Activated CD4-positive, alpha-beta T cell treated with anti-CD3 and anti-CD28 coated beads for 36 hours (primary cell): Measurements from ENCODE around the gene CRADD. TPM values are rescaled to one million over a fixed set of nuclear protein-coding genes. Genes with fewer than 3 reads are reported as not detected.

Experiments used
- ATAC-seq: fragments of 200-7000 bp; cut with Tn5 transposase; one replicate; pipeline ENCODE4 v1.10.0; 2021; ENCODE audit warnings: mild to moderate bottlenecking, moderate library complexity
- CTCF ChIA-PET: fragments of 350-600 bp; sonication (Branson Sonifier 250); formaldehyde crosslinking; loops from one replicate; lab custom pipeline; 2021; ENCODE audit warnings: antibody characterized with exemption; lab: Charles Lee
- POLR2A ChIA-PET: fragments of 350-600 bp; sonication (Branson Sonifier 250); formaldehyde crosslinking; loops from one replicate; lab custom pipeline; 2021; ENCODE audit warnings: antibody characterized with exemption, inconsistent platforms; lab: Charles Lee
- DNase-seq: peaks from one replicate; pipeline ENCODE4 v3.0.0-alpha.2; 2020
- H3K27ac Mint-ChIP-seq: one replicate; pipeline ENCODE4 v1.8.0; 2021; ENCODE audit warnings: mixed read lengths
- H3K27me3 Mint-ChIP-seq: one replicate; pipeline ENCODE4 v1.8.0; 2021; ENCODE audit warnings: mixed read lengths
- H3K36me3 Mint-ChIP-seq: one replicate; pipeline ENCODE4 v1.8.0; 2021; ENCODE audit warnings: low read depth, mixed read lengths
- H3K4me1 Mint-ChIP-seq: one replicate; pipeline ENCODE4 v1.8.0; 2021; ENCODE audit warnings: mixed read lengths
- H3K4me3 Mint-ChIP-seq: one replicate; pipeline ENCODE4 v1.8.0; 2021; ENCODE audit warnings: mild to moderate bottlenecking, moderate library complexity, mixed read lengths
- H3K9me3 Mint-ChIP-seq: one replicate; pipeline ENCODE4 v1.8.0; 2021; ENCODE audit warnings: low read depth, mixed read lengths
- intact Hi-C, 2 experiments: fragments of 100-400 bp; cut with DNase I in 1 of 2; cut with micrococcal nuclease in 1 of 2; formaldehyde crosslinking; loops; one replicate each; pipeline versions ENCODE4 v1.14.2 to v1.15.1; 2022 to 2024; cut with DNase I, micrococcal nuclease
- total RNA-seq, 2 experiments: library from RNA; stranded (reverse); gene quantifications; one replicate each; pipeline ENCODE4 v1.2.3, GENCODE V29; 2021

The CRADD gene
- total RNA-seq, 2 experiments from 2014 or later: 5.7 to 7.8 TPM

DNA sequence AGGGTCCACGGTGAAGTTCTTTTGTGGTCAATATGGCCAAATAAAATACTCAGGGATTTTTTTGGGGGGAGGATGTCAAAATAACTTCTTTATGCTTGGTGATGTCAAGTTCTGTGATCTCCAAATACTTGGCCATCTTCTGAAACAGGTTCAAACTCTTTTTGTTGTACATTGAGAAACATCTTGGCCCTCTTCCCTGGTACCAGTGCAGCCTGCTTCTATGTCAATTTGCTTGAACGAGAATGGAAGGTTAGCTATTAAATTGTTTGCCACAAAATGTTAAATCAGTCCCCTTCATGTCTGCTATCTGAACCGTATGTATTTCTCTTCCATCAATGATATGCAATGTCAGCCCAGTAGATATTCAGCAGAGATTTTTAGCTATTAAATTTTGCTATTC is 6.1 kb upstream of the CRADD start:
- H3K9me3 Mint-ChIP-seq: peaks cover 9% of the 10 kb centered on the region
- POLR2A ChIA-PET: no interaction called here
- H3K27ac Mint-ChIP-seq: no peak overlapping the region
- no peak overlapping the region for H3K4me3 Mint-ChIP-seq
- DNase-seq (no peak), ATAC-seq (no peak)
- intact Hi-C loops: no loop called here
- peaks cover 10% of the 10 kb centered on the region for H3K4me1 Mint-ChIP-seq
- CTCF ChIA-PET: interaction anchor here (0.7 kb wide), 1 partner anchor 548 kb away, joined by 4 read pairs; no protein-coding TSS in a partner anchor
- H3K27me3 Mint-ChIP-seq: peaks cover 8% of the 10 kb centered on the region
- H3K36me3 Mint-ChIP-seq: no peaks in the 10 kb centered on the region

DNA sequence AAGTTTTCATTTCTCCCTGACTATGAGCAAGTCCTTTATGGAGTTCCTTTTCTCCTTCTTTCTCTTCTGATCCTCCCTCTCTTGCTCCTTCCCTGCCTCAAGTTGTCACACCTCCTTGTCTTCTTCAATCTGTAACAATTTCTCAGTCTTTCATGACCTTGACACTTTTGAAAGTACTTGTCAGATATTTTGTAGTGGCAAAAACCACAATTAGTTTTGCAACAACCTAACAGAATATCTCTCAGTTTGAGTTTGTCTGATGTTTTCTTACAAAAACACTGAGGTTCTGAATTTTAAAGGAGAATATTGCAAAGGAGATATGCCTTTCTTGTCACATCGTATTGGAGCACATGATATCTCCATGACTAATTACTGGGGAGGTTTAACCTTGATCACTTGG is 4.1 kb upstream of the CRADD start:
- POLR2A ChIA-PET: no interaction called here

DNA sequence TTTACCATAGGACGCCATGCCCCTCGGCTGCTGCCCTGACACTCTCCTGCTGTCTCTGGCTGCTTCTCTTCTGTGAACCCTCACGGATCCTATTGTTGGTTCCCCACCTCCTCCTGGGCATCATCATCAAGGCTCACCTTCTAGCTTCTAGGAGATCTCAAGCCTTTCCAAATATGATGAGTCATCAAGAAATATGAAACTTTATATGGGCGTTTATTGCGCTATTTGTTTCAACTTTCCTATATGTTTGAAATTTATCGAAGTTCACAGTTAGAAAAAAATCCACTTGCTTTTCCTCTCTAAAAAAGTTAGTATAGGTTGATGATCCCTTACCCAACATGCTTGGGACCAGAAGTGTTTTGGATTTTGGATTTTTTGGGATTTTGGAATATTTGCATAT is 2.8 kb upstream of the CRADD start:
- H3K27me3 Mint-ChIP-seq: peaks cover 8% of the 10 kb centered on the region
- intact Hi-C loops: no loop called here
- ChIA-PET POLR2A (no interaction called here), CTCF (no interaction called here)
- peaks cover 4% of the 10 kb centered on the region for H3K9me3 Mint-ChIP-seq
- H3K4me1 Mint-ChIP-seq: peaks cover 24% of the 10 kb centered on the region
- ATAC-seq (no peak), DNase-seq (no peak)
- peaks cover 14% of the 10 kb centered on the region for H3K36me3 Mint-ChIP-seq
- no peak overlapping the region for H3K4me3 Mint-ChIP-seq
- no peak overlapping the region for H3K27ac Mint-ChIP-seq

More for the DNA sequence above, 4.1 kb upstream of the CRADD start:
- H3K4me3 Mint-ChIP-seq: no peak overlapping the region
- H3K9me3 Mint-ChIP-seq: peaks cover 12% of the 10 kb centered on the region
- H3K36me3 Mint-ChIP-seq: peaks cover 6% of the 10 kb centered on the region
- CTCF ChIA-PET: no interaction called here
- DNase-seq (no peak), ATAC-seq (no peak)
- intact Hi-C loops: no loop called here
- peaks cover 8% of the 10 kb centered on the region for H3K27me3 Mint-ChIP-seq
- peaks cover 20% of the 10 kb centered on the region for H3K4me1 Mint-ChIP-seq
- no peak overlapping the region for H3K27ac Mint-ChIP-seq

DNA sequence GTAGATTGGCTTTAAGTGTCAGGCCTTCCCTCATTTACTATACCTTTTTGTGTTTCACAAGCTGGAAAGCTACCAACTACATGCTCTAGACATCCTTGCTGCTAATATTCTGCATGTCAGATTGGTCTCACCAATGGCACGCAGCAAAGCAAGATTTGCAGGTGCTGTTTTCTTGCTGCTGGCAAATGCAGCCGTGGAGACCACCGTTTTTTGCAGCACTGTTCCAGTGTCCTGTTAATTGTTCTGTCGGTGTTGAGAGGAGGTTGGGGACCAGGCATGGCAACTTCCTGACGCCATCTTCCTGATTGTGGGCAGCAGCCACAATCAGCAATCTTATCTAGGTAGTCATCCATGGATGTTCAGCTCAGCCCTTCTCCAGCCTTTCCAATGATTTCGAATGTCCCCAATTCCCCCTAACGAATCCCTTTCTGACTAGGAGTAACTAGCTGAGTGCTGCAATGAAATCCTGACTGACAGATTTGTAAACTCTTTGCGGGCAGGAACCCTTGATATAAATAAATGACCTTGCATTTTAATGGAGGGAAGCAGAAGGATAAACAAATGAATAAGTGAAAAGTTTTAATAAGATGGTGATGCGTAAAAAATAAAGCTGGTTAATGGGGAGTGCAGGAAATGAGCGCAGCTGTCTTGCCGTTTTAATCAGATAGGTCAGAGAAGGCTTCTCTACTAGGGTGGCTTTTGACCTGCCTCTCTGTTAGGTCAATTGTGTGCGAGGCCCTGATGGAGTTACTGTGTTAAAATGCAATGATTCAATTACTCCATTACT is 574 bp upstream of the CRADD start:
- no peak for ATAC-seq
- ChIA-PET CTCF (interaction anchor here (0.7 to 1.4 kb wide), 7 partner anchors 47 to 667 kb away, joined by 3 to 11 read pairs (median 3); no protein-coding TSS in a partner anchor), POLR2A (interaction anchor here (0.6 to 0.9 kb wide), 2 partner anchors 424 to 570 kb away, joined by 3 read pairs; no protein-coding TSS in a partner anchor)
- DNase-seq: peak; percentile 9
- Mint-ChIP-seq H3K27me3 (peaks cover 8% of the 10 kb centered on the region), H3K4me1 (peaks cover 29% of the 10 kb centered on the region), H3K36me3 (peaks cover 16% of the 10 kb centered on the region), H3K27ac (peak overlapping the region; percentile 100), H3K9me3 (peaks cover 3% of the 10 kb centered on the region), H3K4me3 (peak overlapping the region; percentile 97)
- intact Hi-C loops: loop anchor here (1.0 to 5.0 kb wide), 15 partner anchors 64 to 1541 kb away; partner anchors contain the start of genes EEA1 (in 1 of the 2), FGD6 (in 1 of the 2), MRPL42 (in 1 of the 2) and NR2C1 (in 1 of the 2)

DNA sequence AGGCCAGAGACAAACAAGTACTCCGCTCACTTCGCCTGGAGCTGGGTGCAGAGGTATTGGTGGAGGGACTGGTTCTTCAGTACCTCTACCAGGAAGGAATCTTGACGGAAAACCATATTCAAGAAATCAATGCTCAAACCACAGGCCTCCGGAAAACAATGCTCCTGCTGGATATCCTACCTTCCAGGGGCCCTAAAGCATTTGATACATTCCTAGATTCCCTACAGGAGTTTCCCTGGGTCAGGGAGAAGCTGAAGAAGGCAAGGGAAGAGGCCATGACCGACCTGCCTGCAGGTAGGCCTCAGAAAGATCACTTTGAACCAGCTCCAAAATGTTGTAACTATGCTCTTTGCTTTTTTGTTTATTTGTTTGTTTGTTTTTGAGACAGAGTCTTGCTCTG is 1.6 kb downstream of the CRADD start:
- intact Hi-C loops: loop anchor here in 1 of 2 experiments (2.0 to 5.0 kb wide), 5 partner anchors 109 to 1539 kb away; partner anchors contain the start of genes FGD6 and VEZT
- CTCF ChIA-PET: interaction anchor here (1.0 to 1.4 kb wide), 3 partner anchors 20 to 423 kb away, joined by 3 to 5 read pairs (median 4); no protein-coding TSS in a partner anchor
- DNase-seq: no peak
- Mint-ChIP-seq H3K36me3 (peaks cover 16% of the 10 kb centered on the region), H3K27ac (peak overlapping the region; percentile 100), H3K9me3 (peaks cover 3% of the 10 kb centered on the region), H3K4me3 (peak overlapping the region; percentile 97), H3K4me1 (peaks cover 32% of the 10 kb centered on the region), H3K27me3 (peaks cover 5% of the 10 kb centered on the region)
- ATAC-seq: no peak
- POLR2A ChIA-PET: no interaction called here

DNA sequence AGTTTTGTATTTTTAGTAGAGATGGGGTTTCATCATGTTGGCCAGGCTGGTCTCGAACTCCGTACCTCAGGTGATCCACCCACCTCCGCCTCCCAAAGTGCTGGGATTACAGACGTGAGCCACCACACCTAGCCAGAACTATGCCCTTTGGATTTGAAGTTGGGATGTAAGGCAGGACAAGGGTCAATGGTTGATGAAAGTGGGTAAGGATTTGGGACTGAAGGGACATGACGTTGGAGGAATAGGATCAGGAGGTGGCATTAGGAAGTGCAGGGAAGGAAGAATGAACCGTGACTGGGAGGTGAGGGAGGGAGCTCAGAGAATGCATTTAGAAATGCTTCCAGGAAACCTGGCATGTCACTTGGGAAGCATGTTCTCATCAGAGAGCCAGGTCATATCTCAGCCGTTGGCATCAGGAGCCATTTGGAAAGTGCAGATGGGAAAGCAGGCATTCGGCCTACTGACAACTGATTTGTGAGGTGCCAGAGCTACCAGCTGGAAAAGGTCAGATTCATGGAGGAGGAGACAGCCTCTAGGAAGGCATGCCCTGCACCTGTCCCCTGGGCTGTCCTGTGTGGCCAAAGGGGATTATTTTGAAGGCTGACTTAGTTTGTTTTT is 2.2 kb downstream of the CRADD start:
- peaks cover 3% of the 10 kb centered on the region for H3K9me3 Mint-ChIP-seq
- no peak overlapping the region for H3K4me3 Mint-ChIP-seq
- no peaks in the 10 kb centered on the region for H3K27me3 Mint-ChIP-seq
- H3K27ac Mint-ChIP-seq: no peak overlapping the region
- POLR2A ChIA-PET: no interaction called here
- ATAC-seq (no peak), DNase-seq (no peak)
- peaks cover 35% of the 10 kb centered on the region for H3K4me1 Mint-ChIP-seq
- intact Hi-C loops: loop anchor here in 1 of 2 experiments (2.0 to 5.0 kb wide), 5 partner anchors 108 to 1538 kb away; partner anchors contain the start of genes FGD6 and VEZT
- CTCF ChIA-PET: interaction anchor here (1.0 to 1.5 kb wide), 4 partner anchors 19 to 423 kb away, joined by 3 to 5 read pairs (median 4); no protein-coding TSS in a partner anchor
- H3K36me3 Mint-ChIP-seq: peaks cover 16% of the 10 kb centered on the region

DNA sequence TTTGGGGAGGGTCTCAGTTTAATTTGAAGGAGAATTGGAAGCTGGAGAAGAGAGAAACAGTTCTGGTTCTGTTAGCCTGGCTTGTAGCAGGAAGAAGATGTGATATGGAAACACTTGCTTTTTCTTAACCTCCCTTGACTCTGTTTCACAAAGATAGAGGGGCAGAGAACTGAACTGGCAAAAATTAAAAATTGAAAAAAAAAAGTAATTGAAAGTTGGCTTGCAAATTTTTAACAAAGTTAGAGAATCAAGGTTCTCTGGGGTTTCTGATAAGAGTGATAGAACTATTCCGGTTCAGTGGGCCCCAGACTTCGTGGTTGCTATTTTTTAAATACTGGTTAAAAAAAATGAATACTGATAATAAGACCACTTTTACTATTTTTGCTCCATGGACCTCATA is 2.8 kb downstream of the CRADD start:
- ChIA-PET CTCF (interaction anchor here (1.1 to 1.5 kb wide), 3 partner anchors 19 to 422 kb away, joined by 4 to 5 read pairs (median 4); no protein-coding TSS in a partner anchor), POLR2A (no interaction called here)
- H3K4me1 Mint-ChIP-seq: peaks cover 41% of the 10 kb centered on the region
- intact Hi-C loops: no loop called here
- H3K27ac Mint-ChIP-seq: no peak overlapping the region
- ATAC-seq: no peak
- no peaks in the 10 kb centered on the region for H3K27me3 Mint-ChIP-seq
- no peak overlapping the region for H3K4me3 Mint-ChIP-seq
- no peak for DNase-seq
- peaks cover 16% of the 10 kb centered on the region for H3K36me3 Mint-ChIP-seq
- H3K9me3 Mint-ChIP-seq: peaks cover 3% of the 10 kb centered on the region

DNA sequence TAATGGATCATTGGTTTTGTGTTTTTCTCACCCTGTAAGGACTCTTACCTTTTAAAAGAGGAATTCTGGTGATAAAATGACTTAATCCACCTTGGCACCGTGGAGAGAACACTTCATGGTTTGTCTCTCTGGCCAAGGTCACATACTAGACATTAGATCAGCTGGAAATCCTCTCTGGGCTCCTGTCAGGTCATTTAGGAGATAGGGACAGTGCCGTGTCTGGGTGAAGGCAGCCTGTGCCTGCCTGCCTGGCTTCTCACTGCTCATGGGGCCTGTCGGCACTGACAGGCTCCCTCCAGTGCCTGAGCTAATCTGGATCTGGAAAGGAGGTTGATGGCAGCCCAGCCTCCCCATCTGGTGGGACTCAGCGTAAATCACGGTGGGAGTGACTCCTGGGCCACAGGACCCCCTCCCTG is 5.7 kb downstream of the CRADD start:
- DNase-seq (no peak), ATAC-seq (no peak)
- peaks cover 35% of the 10 kb centered on the region for H3K4me1 Mint-ChIP-seq
- H3K27ac Mint-ChIP-seq: no peak overlapping the region
- H3K36me3 Mint-ChIP-seq: peaks cover 20% of the 10 kb centered on the region
- H3K27me3 Mint-ChIP-seq: no peaks in the 10 kb centered on the region
- intact Hi-C loops: no loop called here
- ChIA-PET CTCF (interaction anchor here (0.6 to 0.7 kb wide), 3 partner anchors 26 to 416 kb away, joined by 3 read pairs; no protein-coding TSS in a partner anchor), POLR2A (no interaction called here)
- H3K9me3 Mint-ChIP-seq: no peaks in the 10 kb centered on the region
- H3K4me3 Mint-ChIP-seq: no peak overlapping the region

DNA sequence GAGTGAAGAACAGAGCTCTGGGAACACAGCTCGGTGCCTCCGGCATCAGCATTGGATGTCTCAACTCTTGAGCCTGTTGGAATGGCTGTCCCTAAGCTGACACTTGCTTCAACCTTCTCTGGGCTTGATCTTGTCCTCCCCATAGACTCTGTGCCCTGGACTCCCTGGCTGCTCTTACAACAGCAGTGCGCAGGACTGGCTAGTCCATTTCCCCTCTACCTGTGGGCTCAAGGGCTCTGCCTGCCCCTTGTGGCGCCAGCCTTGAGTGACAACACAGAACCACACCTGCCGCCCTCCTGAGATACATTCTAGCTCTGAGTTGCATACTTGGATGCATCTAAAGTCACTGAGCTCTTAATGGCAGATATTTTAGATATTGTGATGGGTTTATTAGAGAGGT is 6.2 kb downstream of the CRADD start:
- no peaks in the 10 kb centered on the region for H3K27me3 Mint-ChIP-seq
- CTCF ChIA-PET: interaction anchor here (0.6 to 1.2 kb wide), 3 partner anchors 10 to 416 kb away, joined by 3 read pairs; no protein-coding TSS in a partner anchor
- peaks cover 29% of the 10 kb centered on the region for H3K4me1 Mint-ChIP-seq
- intact Hi-C loops: no loop called here
- POLR2A ChIA-PET: no interaction called here
- DNase-seq (no peak), ATAC-seq (no peak)
- H3K36me3 Mint-ChIP-seq: peaks cover 19% of the 10 kb centered on the region
- no peak overlapping the region for H3K27ac Mint-ChIP-seq
- H3K4me3 Mint-ChIP-seq: no peak overlapping the region
- H3K9me3 Mint-ChIP-seq: no peaks in the 10 kb centered on the region

DNA sequence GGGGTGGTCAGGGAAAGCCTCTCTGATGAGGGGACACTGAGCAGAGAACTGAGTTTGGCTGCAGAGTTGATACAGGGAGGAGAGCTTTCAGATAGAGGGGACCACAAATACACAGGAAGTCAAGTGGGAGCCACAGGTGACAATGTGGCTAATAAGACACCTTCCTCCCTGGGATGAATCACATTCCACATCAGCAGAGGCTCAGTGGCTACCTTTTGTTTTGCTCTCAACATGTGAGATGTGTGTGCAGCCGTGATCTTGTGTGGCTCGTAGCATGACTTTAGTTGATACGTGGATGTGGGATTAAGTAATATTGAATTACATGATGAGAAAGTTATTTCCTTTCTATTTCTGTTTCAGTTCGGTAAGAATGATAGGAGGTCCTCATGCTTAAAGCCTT is 7.5 kb downstream of the CRADD start:
- H3K36me3 Mint-ChIP-seq: peaks cover 10% of the 10 kb centered on the region
- H3K4me1 Mint-ChIP-seq: peaks cover 16% of the 10 kb centered on the region
- H3K9me3 Mint-ChIP-seq: no peaks in the 10 kb centered on the region
- ChIA-PET POLR2A (no interaction called here), CTCF (no interaction called here)
- no peaks in the 10 kb centered on the region for H3K27me3 Mint-ChIP-seq
- H3K27ac Mint-ChIP-seq: no peak overlapping the region
- ATAC-seq (no peak), DNase-seq (no peak)
- no peak overlapping the region for H3K4me3 Mint-ChIP-seq
- intact Hi-C loops: no loop called here
